Heart right ventricle (tissue), 16 donors: ENCODE results near the gene EIF3A. TPM values are rescaled to one million over a fixed set of nuclear protein-coding genes. Genes with fewer than 3 reads are reported as not detected.

Experiments
- ATAC-seq, 8 donors: fragments of 200-7000 bp; cut with Tn5 transposase; one replicate each; pipeline ENCODE4 v1.9.1; 2020; ENCODE audit warnings: mild to moderate bottlenecking in 8 of 8, moderate library complexity in 8 of 8, moderate number of reproducible peaks in 1 of 8
- DNase-seq, 2 donors: peaks; one replicate each; pipeline ENCODE4 v3.0.0-alpha.2; 2020
- H3K27ac ChIP-seq, 10 donors: fragments of 200-600 bp; sonication (generic) in 2 of 10; one replicate each; pipeline versions ENCODE4 v1.5.0 to v1.8.0; 2020 to 2022; ENCODE audit warnings: mild to moderate bottlenecking in 3 of 10
- H3K27me3 ChIP-seq, 7 donors: fragments of 200-600 bp; one replicate each; pipeline ENCODE4 v1.8.0; 2021 to 2022; ENCODE audit warnings: mild to moderate bottlenecking in 2 of 7
- H3K36me3 ChIP-seq, 9 donors: fragments of 200-600 bp; sonication (generic) in 1 of 9; one replicate each; pipeline versions ENCODE4 v1.5.0 to v1.8.0; 2020 to 2022; ENCODE audit warnings: mild to moderate bottlenecking in 2 of 9
- H3K4me1 ChIP-seq, 9 donors: fragments of 200-600 bp; sonication (generic) in 1 of 9; one replicate each; pipeline versions ENCODE4 v1.5.0 to v1.8.0; 2020 to 2022; ENCODE audit warnings: mild to moderate bottlenecking in 4 of 9
- H3K4me3 ChIP-seq, 10 donors: fragments of 200-600 bp; sonication (generic) in 2 of 10; one replicate each; pipeline versions ENCODE4 v1.5.0 to v1.8.0; 2020 to 2022; ENCODE audit warnings: mild to moderate bottlenecking in 7 of 10, moderate library complexity in 2 of 10
- H3K9me3 ChIP-seq, 11 donors: fragments of 200-600 bp in 10 of 11; sonication (generic) in 2 of 11; one replicate each; pipeline versions ENCODE4 v1.5.0 to v1.8.0; 2013 to 2022; ENCODE audit warnings: mild to moderate bottlenecking in 2 of 11, control low read depth in 1 of 11, moderate library complexity in 1 of 11
- WGBS, 2 donors: extraction: QIAGEN DNeasy Blood & Tissue Kit; methylation state at CpG; one replicate each; pipeline ENCODE4 v1.1.7; 2013; ENCODE audit warnings: inconsistent platforms in 1 of 2; 5-methylcytosine and 5-hydroxymethylcytosine counted together
- intact Hi-C, 10 donors: fragments of 100-400 bp; cut with DNase I; formaldehyde crosslinking; loops; one replicate each; pipeline versions ENCODE4 v1.11.1 to v1.14.2; 2022
- polyA plus RNA-seq, 2 donors: library from polyadenylated mRNA; stranded (reverse); fragments of 200-250 nt; gene quantifications; one replicate each; pipeline ENCODE4 v1.2.3, GENCODE V29; 2013
- total RNA-seq, 10 donors: library from RNA; stranded (reverse); fragmentation: NEBNext Ultra II Directional in 3 of 10; extraction: Animal tissue kit (Norgen Biotek cat#: 25700) in 3 of 10; gene quantifications; one replicate each; pipeline versions ENCODE4 v1.2.1 to v1.2.4, GENCODE V29; 2021 to 2023
- TF ChIP-seq, protein P1 (sequence below), 9 donors: fragments of 200-600 bp; sonication (generic) in 2 of 9; IDR thresholded peaks; one replicate each; pipeline versions ENCODE4 v1.5.0 to v1.8.0; 2021 to 2022; ENCODE audit warnings: antibody characterized with exemption in 9 of 9, mild to moderate bottlenecking in 5 of 9, moderate library complexity in 1 of 9
- donor health status: Arrhythmogenic right ventricular cardiomyopathy.
- donor health status: ischemic (EF 13 %, LVEDD 7.1; RV severe dilation, severe dysfunction).
- donor health status: healthy with polysubstance abuse.
- donor health status: DM: no; HTN: yes; CAD: no.
- donor health status: DM: no; HTN: no; CAD: no.
- donor health status: ischemic (EF 25% LVEDD 6.9; RV normal size, moderate dysfunction).
- donor health status: ischemic (EF 25% LVEDD 5.7; RV mildly dilated, moderate dysfunction).
- donor health status: healthy.
- donor health status: DM: yes; HTN: yes; CAD: no.
- donor health status: Ischemic cardiomyopathy.
- donor health status: ischemic (EF 35%, LVEDD 5.7; RV mildly dilated, moderate dysfunction).
- donor health status: nonischemic (EF 11% LVEDD 7.7; RV severe dilation, severe dysfunction).
- donor health status: DM: yes; HTN: yes; CAD: no.
- donor health status: PGD.
- donor health status: ischemic (EF 29% LVEDD 5.4; RV normal size, mild dysfunction).
- donor health status: nonischemic (EF 23%, LVEDD 6.1; RV moderate dilation, normal function).

EIF3A gene
- total and polyA plus RNA-seq, 12 donors: 46.9 to 139 (median 124) TPM

- Histone ChIP-seq H3K4me1 (peaks cover 5 to 45% (median 25%) of the 10 kb centered on the region in 9 donors), H3K36me3 (no peaks in the 10 kb centered on the region), H3K27me3 (peaks cover 0 to 7% (median 0%) of the 10 kb centered on the region in 7 donors), H3K9me3 (no peaks in the 10 kb centered on the region), H3K27ac (peak overlapping the region; percentile 14 to 93 (median 84)), H3K4me3 (no peak overlapping the region)
- ATAC-seq (peak; percentile 35 to 84 (median 70)), DNase-seq (peak; percentile 58 to 63)
- TF ChIP-seq, protein P1, sequence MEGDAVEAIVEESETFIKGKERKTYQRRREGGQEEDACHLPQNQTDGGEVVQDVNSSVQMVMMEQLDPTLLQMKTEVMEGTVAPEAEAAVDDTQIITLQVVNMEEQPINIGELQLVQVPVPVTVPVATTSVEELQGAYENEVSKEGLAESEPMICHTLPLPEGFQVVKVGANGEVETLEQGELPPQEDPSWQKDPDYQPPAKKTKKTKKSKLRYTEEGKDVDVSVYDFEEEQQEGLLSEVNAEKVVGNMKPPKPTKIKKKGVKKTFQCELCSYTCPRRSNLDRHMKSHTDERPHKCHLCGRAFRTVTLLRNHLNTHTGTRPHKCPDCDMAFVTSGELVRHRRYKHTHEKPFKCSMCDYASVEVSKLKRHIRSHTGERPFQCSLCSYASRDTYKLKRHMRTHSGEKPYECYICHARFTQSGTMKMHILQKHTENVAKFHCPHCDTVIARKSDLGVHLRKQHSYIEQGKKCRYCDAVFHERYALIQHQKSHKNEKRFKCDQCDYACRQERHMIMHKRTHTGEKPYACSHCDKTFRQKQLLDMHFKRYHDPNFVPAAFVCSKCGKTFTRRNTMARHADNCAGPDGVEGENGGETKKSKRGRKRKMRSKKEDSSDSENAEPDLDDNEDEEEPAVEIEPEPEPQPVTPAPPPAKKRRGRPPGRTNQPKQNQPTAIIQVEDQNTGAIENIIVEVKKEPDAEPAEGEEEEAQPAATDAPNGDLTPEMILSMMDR (IDR thresholded peaks at IDR 0.05): no peak
- intact Hi-C loops: loop anchor here in 3 of 10 donors (2.0 to 5.0 kb wide), 4 partner anchors 52 to 268 kb away; no protein-coding TSS in a partner anchor
- WGBS, 2 donors: 42 to 46% methylated on average over 7 of the region's 7 CpGs
These were observed 54.8 kb downstream of the EIF3A start for GRCh38 chr10:119025776-119026175.

GRCh38 chr10:119025336-119025735 is 55.3 kb downstream of the EIF3A start:
- peaks cover 5 to 42% (median 22%) of the 10 kb centered on the region in 9 donors for H3K4me1 ChIP-seq
- H3K36me3 ChIP-seq: no peaks in the 10 kb centered on the region
- ATAC-seq (peak; percentile 46 to 87 (median 80)), DNase-seq (peak; percentile 87)
- intact Hi-C loops: loop anchor here in 3 of 10 donors (2.0 to 5.0 kb wide), 4 partner anchors 52 to 268 kb away; no protein-coding TSS in a partner anchor
- peak overlapping the region; percentile 14 to 93 (median 84) for H3K27ac ChIP-seq
- WGBS, 2 donors: 17 to 21% methylated on average over 7 of the region's 7 CpGs
- TF ChIP-seq, protein P1 (IDR thresholded peaks at IDR 0.05): peak in 4 of 9 donors; percentile 15 to 27 (median 22)
- H3K27me3 ChIP-seq: peaks cover 0 to 7% (median 0%) of the 10 kb centered on the region in 7 donors
- H3K4me3 ChIP-seq: no peak overlapping the region
- no peaks in the 10 kb centered on the region for H3K9me3 ChIP-seq

DNA sequence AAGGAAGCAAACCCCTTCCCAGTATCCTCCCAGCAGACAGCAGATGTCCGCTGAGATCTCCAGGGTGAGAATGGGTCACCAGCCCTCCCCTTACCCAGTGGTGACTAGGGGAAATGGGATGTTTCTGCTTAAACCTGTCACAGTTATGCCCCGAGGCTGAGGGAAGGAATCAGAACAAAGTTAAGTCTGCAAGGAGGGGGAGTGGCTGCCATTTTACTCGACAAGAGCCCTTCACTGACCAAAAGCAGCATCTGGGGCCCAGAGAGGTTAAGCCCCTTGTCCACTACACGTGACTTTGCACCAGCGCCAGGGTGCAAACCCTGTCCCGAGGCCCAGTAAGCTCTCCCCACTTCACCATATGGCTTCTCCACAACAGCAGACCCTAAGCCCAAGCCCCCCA is 55.7 kb downstream of the EIF3A start:
- H3K9me3 ChIP-seq: no peaks in the 10 kb centered on the region
- intact Hi-C loops: loop anchor here in 5 of 10 donors (2.0 to 5.0 kb wide), 5 partner anchors 52 to 268 kb away; no protein-coding TSS in a partner anchor
- H3K4me1 ChIP-seq: peaks cover 5 to 42% (median 22%) of the 10 kb centered on the region in 9 donors
- 48 to 57% methylated on average over 6 of the region's 6 CpGs for WGBS, 2 donors
- TF ChIP-seq, protein P1 (IDR thresholded peaks at IDR 0.05): no peak
- ATAC-seq (no peak), DNase-seq (no peak)
- no peaks in the 10 kb centered on the region for H3K36me3 ChIP-seq
- no peak overlapping the region for H3K4me3 ChIP-seq
- H3K27me3 ChIP-seq: peaks cover 0 to 7% (median 0%) of the 10 kb centered on the region in 7 donors
- H3K27ac ChIP-seq: peak overlapping the region in 9 of 10 donors; percentile 75 to 92 (median 83)

DNA sequence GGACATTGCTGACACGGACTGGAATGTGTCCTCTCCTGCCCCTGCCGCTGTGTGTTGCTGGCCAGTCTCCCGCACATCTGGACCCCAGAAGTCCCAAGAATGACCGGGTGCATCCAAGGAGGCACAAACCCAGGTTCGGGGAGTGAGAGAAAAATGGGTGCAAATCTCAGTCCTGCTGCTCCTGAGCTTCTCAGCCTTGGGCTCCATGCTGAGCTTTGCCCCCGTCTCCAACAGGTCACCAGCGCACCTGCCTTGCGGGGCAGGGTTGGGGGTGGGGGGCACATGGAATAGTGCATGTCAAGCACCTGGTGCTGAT is 57.1 kb downstream of the EIF3A start:
- no peaks in the 10 kb centered on the region for H3K36me3 ChIP-seq
- peaks cover 0 to under 1% (median 0%) of the 10 kb centered on the region in 7 donors for H3K27me3 ChIP-seq
- H3K27ac ChIP-seq: no peak overlapping the region
- TF ChIP-seq, protein P1 (IDR thresholded peaks at IDR 0.05): no peak
- 66 to 69% methylated on average over 8 of the region's 8 CpGs for WGBS, 2 donors
- H3K4me1 ChIP-seq: peaks cover 0 to 35% (median 17%) of the 10 kb centered on the region in 9 donors
- no peak for ATAC-seq
- DNase-seq: no peak
- no peak overlapping the region for H3K4me3 ChIP-seq
- intact Hi-C loops: loop anchor here in 2 of 10 donors (5.0 kb wide), 2 partner anchors 51 to 56 kb away; no protein-coding TSS in a partner anchor
- H3K9me3 ChIP-seq: peaks cover 0 to 5% (median 0%) of the 10 kb centered on the region in 11 donors
